HepG2 (cell line): ENCODE data around the gene AP1AR. TPM values are rescaled to one million over a fixed set of nuclear protein-coding genes. Genes with fewer than 3 reads are reported as not detected.

Experiments
- FOXP4 ChIP-seq: sonication (generic); formaldehyde crosslinking; IDR thresholded peaks from 2 replicates; pipeline ENCODE4 v1.4.0; 2020; ENCODE audit warnings: missing genetic modification reagents
- HINFP ChIP-seq: sonication (generic); formaldehyde crosslinking; IDR thresholded peaks from 2 replicates; pipeline ENCODE4 v1.4.0; 2020; ENCODE audit warnings: low read depth, mild to moderate bottlenecking, missing genetic modification reagents
- LRRFIP1 ChIP-seq: sonication (generic); formaldehyde crosslinking; conservative IDR thresholded peaks from 2 replicates; pipeline ENCODE4 v1.4.0; 2020; ENCODE audit warnings: missing genetic modification reagents
- MNT ChIP-seq: fragments of 450-650 bp; IDR thresholded peaks from 2 replicates; pipeline ENCODE4 v1.6.1; 2016
- MYPOP ChIP-seq: sonication (generic); formaldehyde crosslinking; IDR thresholded peaks from 2 replicates; pipeline ENCODE4 v1.8.1; 2023; ENCODE audit warnings: mild to moderate bottlenecking, moderate library complexity, missing genetic modification reagents
- NFATC3 ChIP-seq: sonication (generic); formaldehyde crosslinking; IDR thresholded peaks from 2 replicates; pipeline ENCODE4 v1.5.1; 2020; ENCODE audit warnings: mild to moderate bottlenecking, missing genetic modification reagents
- REXO4 ChIP-seq: sonication (generic); formaldehyde crosslinking; IDR thresholded peaks from 2 replicates; pipeline ENCODE4 v1.8.0; 2022; ENCODE audit warnings: missing genetic modification reagents, mild to moderate bottlenecking, borderline replicate concordance
- RXRB ChIP-seq: IDR thresholded peaks from 2 replicates; pipeline ENCODE4 v1.6.1; 2016; ENCODE audit warnings: borderline replicate concordance, missing genetic modification reagents, missing compliant biosample characterization
- SKIL ChIP-seq: sonication (generic); formaldehyde crosslinking; IDR thresholded peaks from 2 replicates; pipeline ENCODE4 v1.8.0; 2022; ENCODE audit warnings: missing genetic modification reagents, mild to moderate bottlenecking, moderate library complexity, borderline replicate concordance
- SMARCE1 ChIP-seq: fragments of 450-650 bp; IDR thresholded peaks from 2 replicates; pipeline ENCODE4 v1.6.1; 2017; ENCODE audit warnings: borderline replicate concordance
- SNRNP70 ChIP-seq: fragments of 200-400 bp; formaldehyde crosslinking; IDR thresholded peaks from 2 replicates; pipeline ENCODE4 v1.6.1; 2017; ENCODE audit warnings: mild to moderate bottlenecking, low read depth, low read length, moderate library complexity
- ZNF629 ChIP-seq: sonication (generic); formaldehyde crosslinking; conservative IDR thresholded peaks from 2 replicates; pipeline ENCODE4 v1.5.0; 2020; ENCODE audit warnings: missing genetic modification reagents
- ZNF800 ChIP-seq: sonication (generic); formaldehyde crosslinking; IDR thresholded peaks from 2 replicates; pipeline ENCODE4 v1.4.0; 2020; ENCODE audit warnings: missing genetic modification reagents
- polyA plus RNA-seq, 8 experiments: library from polyadenylated mRNA; depleted of rRNA in 3 of 8; stranded (reverse) in 7 of 8; unstranded in 1 of 8; fragments of >200 nt; fragmentation: Illumina TruSeq in 4 of 8; extraction: Trizol in 4 of 8; gene quantifications; 2 replicates each; pipeline versions ENCODE4 v1.2.1 to v1.2.3, GENCODE V29; 2011 to 2016; ENCODE audit warnings: low read depth in 4 of 8, missing spikeins in 1 of 8, mixed read lengths in 1 of 8; ENCODE audit not compliant: insufficient read depth in 1 of 8
- total RNA-seq, 5 experiments: library from RNA; depleted of rRNA; stranded (reverse); fragments of >200 nt; fragmentation: Illumina TruSeq; extraction: Trizol; gene quantifications; 2 replicates each; pipeline ENCODE4 v1.2.3, GENCODE V29; 2016; ENCODE audit warnings: low read depth in 1 of 5

Gene AP1AR
- total and polyA plus RNA-seq, 2 of the 13 experiments (the other 11 are each of a cell fraction or from before 2014, with no cell fraction given) = 24.9 to 39.9 TPM

- TF ChIP-seq SNRNP70 (no peak), RXRB (CRISPR knock-in tag) (peak; percentile 70; the same call in 1 of the 2 replicates), MNT (peak; percentile 64), REXO4 (CRISPR knock-in tag) (no peak), SMARCE1 (no peak), NFATC3 (CRISPR knock-in tag) (0 out of 2 replicates have a peak, but pooled peaks have one; percentile 66), MYPOP (CRISPR knock-in tag) (peak; percentile 32; the same call in 1 of the 2 replicates), ZNF800 (CRISPR knock-in tag) (0 out of 2 replicates have a peak, but pooled peaks have one; percentile 34), LRRFIP1 (CRISPR knock-in tag) (0 out of 2 replicates have a peak, but pooled peaks have one; percentile 44), SKIL (peak; percentile 59; the same call in 1 of the 2 replicates), FOXP4 (CRISPR knock-in tag) (peak; percentile 82), ZNF629 (CRISPR knock-in tag) (peak; percentile 30; the same call in 1 of the 2 replicates), HINFP (CRISPR knock-in tag) (peak; percentile 44; the same call in 1 of the 2 replicates)
Measured at GRCh38 chr4:112230879-112231778, 458 bp upstream of the AP1AR start (continued).
